T-cell (primary cell): Measurements from ENCODE around the gene CHTF18. TPM values are rescaled to one million over a fixed set of nuclear protein-coding genes. Genes with fewer than 3 reads are reported as not detected.

Experiments
- ATAC-seq, 4 experiments: fragments of 200-7000 bp in 3 of 4; fragments of 150-1000 bp in 1 of 4; cut with Tn5 transposase; replicated peaks in 1 of 4; 1 replicate in 3 of 4; 2 replicates in 1 of 4; pipeline ENCODE4 v1.10.0; 2021; ENCODE audit warnings: moderate library complexity in 3 of 4, mild to moderate bottlenecking in 2 of 4, moderate number of reproducible peaks in 1 of 4
- CTCF ChIA-PET, 2 donors: fragments of 300-600 bp; sonication (Branson Sonifier 250); formaldehyde crosslinking; loops; one replicate each; lab custom pipeline; 2022; ENCODE audit warnings: antibody characterized with exemption in 2 of 2; lab: Charles Lee
- POLR2A ChIA-PET, 2 donors: fragments of 300-600 bp; sonication (Branson Sonifier 250); formaldehyde crosslinking; loops; one replicate each; lab custom pipeline; 2022; ENCODE audit warnings: antibody characterized with exemption in 2 of 2; lab: Charles Lee
- DNase-seq, 35 experiments: peaks; one replicate each; pipeline versions ENCODE4 v3.0.0 to v3.0.0-alpha.2; 2013 to 2023
- H3K27ac ChIP-seq: one replicate; pipeline ENCODE4 v1.5.1; 2013; ENCODE audit warnings: low read length
- H3K27me3 ChIP-seq, 2 experiments: replicated peaks in 1 of 2; 1 replicate in 1 of 2; 2 replicates in 1 of 2; pipeline versions ENCODE4 v1.6.1 to v1.7.0; 2013; ENCODE audit warnings: low read length in 1 of 2, mixed read lengths in 1 of 2; ENCODE audit not compliant: control insufficient read depth in 2 of 2, insufficient read depth in 2 of 2; ENCODE audit errors: extremely low read depth in 1 of 2
- H3K36me3 ChIP-seq, 2 donors: 1 replicate in 1 of 2; 2 replicates in 1 of 2; pipeline versions ENCODE4 v1.6.1 to v1.7.0; 2013; ENCODE audit warnings: low read length in 1 of 2; ENCODE audit not compliant: control insufficient read depth in 2 of 2, insufficient read depth in 1 of 2; ENCODE audit errors: extremely low read depth in 1 of 2
- H3K4me1 ChIP-seq, 2 experiments: 1 replicate in 1 of 2; 2 replicates in 1 of 2; pipeline versions ENCODE4 v1.6.1 to v1.7.0; 2013; ENCODE audit warnings: low read length in 2 of 2, mixed read lengths in 1 of 2; ENCODE audit not compliant: insufficient read depth in 2 of 2, control insufficient read depth in 1 of 2; ENCODE audit errors: extremely low read depth in 1 of 2
- H3K4me3 ChIP-seq, 2 donors: 1 replicate in 1 of 2; 2 replicates in 1 of 2; pipeline versions ENCODE4 v1.5.1 to v1.7.0; 2013; ENCODE audit warnings: mild to moderate bottlenecking in 2 of 2, low read length in 1 of 2, moderate library complexity in 1 of 2; ENCODE audit not compliant: control insufficient read depth in 1 of 2; ENCODE audit errors: extremely low read depth in 1 of 2
- H3K9me3 ChIP-seq: 2 replicates; pipeline ENCODE4 v1.7.0; 2013
- H3K27ac Mint-ChIP-seq, 2 donors: one replicate each; pipeline ENCODE4 v1.8.0; 2020 to 2021; ENCODE audit warnings: mild to moderate bottlenecking in 2 of 2, mixed read lengths in 2 of 2
- H3K27me3 Mint-ChIP-seq, 2 donors: one replicate each; pipeline ENCODE4 v1.8.0; 2021 to 2022; ENCODE audit warnings: mixed read lengths in 2 of 2
- H3K36me3 Mint-ChIP-seq: one replicate; pipeline ENCODE4 v1.8.0; 2021; ENCODE audit warnings: mixed read lengths
- H3K4me1 Mint-ChIP-seq, 3 donors: one replicate each; pipeline ENCODE4 v1.8.0; 2020 to 2022; ENCODE audit warnings: mixed read lengths in 3 of 3, mild to moderate bottlenecking in 1 of 3
- H3K4me3 Mint-ChIP-seq, 3 donors: one replicate each; pipeline ENCODE4 v1.8.0; 2020 to 2022; ENCODE audit warnings: mild to moderate bottlenecking in 3 of 3, mixed read lengths in 3 of 3, moderate library complexity in 3 of 3
- H3K9me3 Mint-ChIP-seq, 3 donors: one replicate each; pipeline ENCODE4 v1.8.0; 2020 to 2022; ENCODE audit warnings: mixed read lengths in 3 of 3
- WGBS: methylation state at CpG from one replicate; pipeline ENCODE4 v1.1.5; 2013; ENCODE audit warnings: missing lambda C conversion rate; ENCODE audit not compliant: insufficient coverage; 5-methylcytosine and 5-hydroxymethylcytosine counted together
- total RNA-seq, 35 experiments: library from RNA in 6 of 35; stranded (reverse) in 6 of 35; fragments of 120-200 nt in 1 of 35; gene quantifications; one replicate each; pipeline versions ENCODE4 v1.2.1 to v1.2.4 and lab custom pipeline; 2013 to 2026

Gene CHTF18
- total RNA-seq, 5 donors from 2014 or later (not counting 1 experiment from before 2014, with no cell fraction given): 29.6 to 73.2 (median 49.5) TPM

DNA sequence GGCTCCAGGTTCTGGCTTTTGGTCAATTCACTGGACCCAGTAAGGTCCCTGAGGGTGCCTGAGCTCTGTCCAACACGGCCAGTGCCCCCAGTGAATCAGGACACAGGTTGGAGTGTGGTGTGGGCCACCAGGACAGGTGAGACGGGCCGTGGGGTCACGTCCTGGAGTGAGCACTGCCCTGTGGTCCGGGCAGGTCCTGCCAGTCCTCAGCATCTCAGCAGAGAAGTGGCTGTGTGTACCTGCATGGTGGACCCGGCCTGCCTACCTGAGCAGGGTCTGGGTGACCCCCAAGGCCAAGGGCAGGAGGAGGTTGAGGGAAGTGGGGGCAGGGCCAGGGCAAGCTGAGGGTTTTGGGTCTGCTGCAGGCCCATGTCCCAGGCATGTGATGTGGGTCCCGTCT is 14.0 kb downstream of the CHTF18 start:
- DNase-seq (no peak), ATAC-seq (no peak)
- no peaks in the 10 kb centered on the region for H3K9me3 ChIP-seq
- H3K4me3 ChIP-seq: no peak overlapping the region
- ChIA-PET POLR2A (no interaction called here), CTCF (no interaction called here)
- peaks cover 0 to 64% of the 10 kb centered on the region in 2 experiments for H3K27me3 ChIP-seq
- H3K4me1 Mint-ChIP-seq: peaks cover 0 to 2% (median 1%) of the 10 kb centered on the region in 3 donors
- peaks cover 0 to 18% of the 10 kb centered on the region in 2 donors for H3K27me3 Mint-ChIP-seq
- peaks cover 0 to 6% of the 10 kb centered on the region in 2 experiments for H3K4me1 ChIP-seq
- no peaks in the 10 kb centered on the region for H3K36me3 Mint-ChIP-seq
- no peaks in the 10 kb centered on the region for H3K9me3 Mint-ChIP-seq
- H3K27ac Mint-ChIP-seq: no peak overlapping the region
- no peaks in the 10 kb centered on the region for H3K36me3 ChIP-seq
- 65% methylated on average over 7 of the region's 7 CpGs for WGBS
- H3K4me3 Mint-ChIP-seq: no peak overlapping the region
- H3K27ac ChIP-seq: no peak overlapping the region

DNA sequence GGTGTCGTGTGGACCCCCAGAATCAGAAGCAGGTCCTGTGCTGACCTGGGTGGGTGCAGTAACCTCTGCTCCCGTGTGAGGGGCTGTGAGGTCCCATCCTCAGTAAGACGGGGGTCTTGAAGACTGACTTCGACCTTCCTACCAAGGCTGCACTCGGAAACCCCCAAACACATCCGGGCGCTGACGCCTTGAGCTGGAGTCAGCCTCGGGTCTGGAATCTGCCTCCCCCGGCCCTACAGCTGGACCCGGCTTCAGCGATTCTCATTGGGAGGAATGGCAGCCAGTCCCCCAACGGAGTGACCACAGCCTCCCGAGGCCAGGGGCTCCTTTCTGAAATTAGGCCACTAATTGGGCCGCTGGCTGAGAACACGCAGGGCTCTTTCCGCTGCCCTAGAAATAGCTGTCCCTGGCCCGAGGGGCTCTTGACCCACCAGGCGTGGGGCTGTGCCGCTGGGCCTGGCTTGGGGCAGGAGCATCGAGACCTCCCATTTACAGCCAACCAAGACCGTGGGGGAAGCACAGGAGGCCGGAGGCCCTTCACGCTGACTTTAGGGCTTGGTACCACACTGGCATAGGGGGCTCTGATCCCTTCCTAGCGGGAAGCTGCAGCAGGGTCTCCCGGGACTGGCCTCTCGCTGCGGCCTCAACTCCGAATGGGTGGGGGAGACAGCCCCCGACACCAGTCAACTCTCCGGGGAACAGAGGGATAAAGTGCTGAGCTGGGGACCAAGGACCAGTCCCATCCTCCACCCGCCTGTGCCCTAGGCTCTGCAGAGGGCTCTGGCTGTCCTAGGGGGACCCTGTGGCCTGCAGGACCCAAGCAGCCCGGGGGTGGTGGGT is 14.7 kb downstream of the CHTF18 start:
- peaks cover 6 to 7% (median 6%) of the 10 kb centered on the region in 3 donors for H3K4me1 Mint-ChIP-seq

GRCh38 chr16:803754-804080 is 15.3 kb downstream of the CHTF18 start:
- POLR2A ChIA-PET: no interaction called here
- Mint-ChIP-seq H3K36me3 (no peaks in the 10 kb centered on the region), H3K27me3 (peaks cover 0 to 12% of the 10 kb centered on the region in 2 donors), H3K27ac (no peak overlapping the region), H3K4me1 (peaks cover 6 to 12% (median 11%) of the 10 kb centered on the region in 3 donors), H3K4me3 (no peak overlapping the region), H3K9me3 (no peaks in the 10 kb centered on the region)
- Histone ChIP-seq H3K27me3 (peaks cover 0 to 54% of the 10 kb centered on the region in 2 experiments), H3K4me3 (no peak overlapping the region), H3K9me3 (no peaks in the 10 kb centered on the region), H3K4me1 (peaks cover 3 to 16% of the 10 kb centered on the region in 2 experiments), H3K36me3 (no peaks in the 10 kb centered on the region), H3K27ac (no peak overlapping the region)
- DNase-seq: no peak
- no peak for ATAC-seq
- WGBS: 30% methylated on average over 5 of the region's 8 CpGs
- CTCF ChIA-PET: interaction anchor here in 1 of 2 donors (0.6 kb wide), 1 partner anchor 300 kb away, joined by 4 read pairs; no protein-coding TSS in a partner anchor

More for the DNA sequence above, 14.7 kb downstream of the CHTF18 start:
- Mint-ChIP-seq H3K36me3 (no peaks in the 10 kb centered on the region), H3K4me3 (no peak overlapping the region), H3K27ac (no peak overlapping the region), H3K9me3 (no peaks in the 10 kb centered on the region), H3K27me3 (peaks cover 0 to 15% of the 10 kb centered on the region in 2 donors)
- peaks cover 0 to 60% of the 10 kb centered on the region in 2 experiments for H3K27me3 ChIP-seq
- H3K36me3 ChIP-seq: no peaks in the 10 kb centered on the region
- 83% methylated on average over 28 of the region's 33 CpGs for WGBS
- no peak for ATAC-seq
- no peak for DNase-seq
- ChIA-PET POLR2A (no interaction called here), CTCF (interaction anchor here in 1 of 2 donors (0.6 kb wide), 1 partner anchor 300 kb away, joined by 4 read pairs; no protein-coding TSS in a partner anchor)
- no peak overlapping the region for H3K4me3 ChIP-seq
- no peak overlapping the region for H3K27ac ChIP-seq
- peaks cover 0 to 10% of the 10 kb centered on the region in 2 experiments for H3K4me1 ChIP-seq
- no peaks in the 10 kb centered on the region for H3K9me3 ChIP-seq

- CTCF ChIA-PET: interaction anchor here in 1 of 2 donors (0.6 kb wide), 1 partner anchor 299 kb away, joined by 4 read pairs; no protein-coding TSS in a partner anchor
- H3K27ac Mint-ChIP-seq: no peak overlapping the region
Measured at GRCh38 chr16:804193-805048, 16.0 kb downstream of the CHTF18 start.

GRCh38 chr16:805474-805873 is 17.1 kb downstream of the CHTF18 start:
- ChIA-PET CTCF (no interaction called here), POLR2A (no interaction called here)
- peaks cover 11 to 17% (median 12%) of the 10 kb centered on the region in 3 donors for H3K4me1 Mint-ChIP-seq
- peaks cover 0 to 37% of the 10 kb centered on the region in 2 experiments for H3K27me3 ChIP-seq
- DNase-seq (no peak), ATAC-seq (no peak)
- no peak overlapping the region for H3K4me3 ChIP-seq
- H3K4me1 ChIP-seq: peaks cover 3 to 17% of the 10 kb centered on the region in 2 experiments
- no peaks in the 10 kb centered on the region for H3K9me3 ChIP-seq
- peak overlapping the region in 1 of 3 donors; percentile 94 for H3K4me3 Mint-ChIP-seq
- 79% methylated on average over 14 of the region's 17 CpGs for WGBS
- H3K27me3 Mint-ChIP-seq: peaks cover 0 to 12% of the 10 kb centered on the region in 2 donors
- H3K27ac ChIP-seq: no peak overlapping the region
- no peaks in the 10 kb centered on the region for H3K9me3 Mint-ChIP-seq
- H3K27ac Mint-ChIP-seq: no peak overlapping the region
- no peaks in the 10 kb centered on the region for H3K36me3 Mint-ChIP-seq
- H3K36me3 ChIP-seq: no peaks in the 10 kb centered on the region

More at GRCh38 chr16:804193-805048, 16.0 kb downstream of the CHTF18 start:
- H3K9me3 ChIP-seq: no peaks in the 10 kb centered on the region
- WGBS: 77% methylated on average over 23 of the region's 33 CpGs
- ATAC-seq: no peak
- no peak overlapping the region for H3K27ac ChIP-seq
- H3K36me3 ChIP-seq: no peaks in the 10 kb centered on the region
- peaks cover 9 to 14% (median 11%) of the 10 kb centered on the region in 3 donors for H3K4me1 Mint-ChIP-seq
- DNase-seq: no peak
- no peaks in the 10 kb centered on the region for H3K36me3 Mint-ChIP-seq
- no peaks in the 10 kb centered on the region for H3K9me3 Mint-ChIP-seq
- no peak overlapping the region for H3K4me3 ChIP-seq
- peaks cover 0 to 12% of the 10 kb centered on the region in 2 donors for H3K27me3 Mint-ChIP-seq
- POLR2A ChIA-PET: no interaction called here
- H3K4me1 ChIP-seq: peaks cover 3 to 18% of the 10 kb centered on the region in 2 experiments
- no peak overlapping the region for H3K4me3 Mint-ChIP-seq
- peaks cover 0 to 47% of the 10 kb centered on the region in 2 experiments for H3K27me3 ChIP-seq
